ENCODE results near the gene PDE4D.
"Not testable (repeated sequence)": the region's sequence is repeated elsewhere in the genome, so short reads cannot be mapped to it uniquely, and the experiment has no call there.

Gene PDE4D

DNA sequence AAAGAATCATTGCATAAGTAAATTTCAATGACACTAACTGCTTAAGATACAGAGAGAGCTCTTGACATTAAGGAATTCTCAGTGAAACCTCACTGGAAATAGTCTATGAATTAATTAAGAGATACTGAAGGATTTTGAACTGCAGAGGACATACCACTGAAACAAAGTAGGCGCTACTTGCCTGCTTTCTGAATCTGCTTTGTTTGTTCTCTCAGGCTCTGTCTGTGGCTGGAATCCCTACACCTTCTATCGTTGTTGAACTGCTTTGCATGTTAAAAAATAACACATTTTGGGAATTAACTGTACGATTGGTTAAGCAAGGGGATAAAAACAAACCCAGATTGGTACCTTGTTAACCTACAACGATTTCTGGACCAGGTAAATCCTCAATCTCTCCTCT is 435.2 kb downstream of the PDE4D start:
- no peak for DNase-seq

DNA sequence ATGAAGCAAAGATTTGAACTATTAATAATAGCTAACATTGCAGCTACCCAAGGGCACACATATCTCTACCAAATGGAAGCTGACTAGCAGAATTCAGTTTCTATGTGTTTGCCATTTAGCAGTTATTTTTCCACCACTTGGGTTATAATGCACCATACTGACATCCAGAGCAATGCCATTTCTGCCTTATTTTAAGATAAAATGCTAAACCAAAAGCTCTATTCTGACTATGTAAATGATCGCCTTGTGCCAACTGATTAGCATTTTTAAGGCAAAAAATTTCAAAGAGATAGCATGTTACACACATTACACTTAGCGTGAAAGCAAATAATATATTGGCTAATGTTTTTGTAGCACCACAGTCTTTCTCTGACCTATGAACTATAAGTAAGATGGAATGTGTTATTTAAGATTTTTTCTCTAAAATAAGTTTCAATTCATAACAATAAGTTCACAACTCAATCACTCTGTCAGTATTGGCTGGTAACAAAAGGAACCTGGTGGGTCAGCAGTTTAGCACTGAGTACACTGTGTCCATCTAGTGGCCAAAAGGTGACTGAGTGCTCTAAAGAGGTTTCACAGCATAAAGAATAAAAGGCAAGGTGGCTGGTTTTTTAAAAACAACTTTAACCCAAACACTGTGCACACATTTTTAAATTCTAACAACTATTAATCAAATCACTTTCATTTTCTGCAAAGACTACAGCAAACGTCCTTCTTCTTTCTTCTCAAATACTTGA is 443.5 kb downstream of the PDE4D start:
- no peak for DNase-seq

DNA sequence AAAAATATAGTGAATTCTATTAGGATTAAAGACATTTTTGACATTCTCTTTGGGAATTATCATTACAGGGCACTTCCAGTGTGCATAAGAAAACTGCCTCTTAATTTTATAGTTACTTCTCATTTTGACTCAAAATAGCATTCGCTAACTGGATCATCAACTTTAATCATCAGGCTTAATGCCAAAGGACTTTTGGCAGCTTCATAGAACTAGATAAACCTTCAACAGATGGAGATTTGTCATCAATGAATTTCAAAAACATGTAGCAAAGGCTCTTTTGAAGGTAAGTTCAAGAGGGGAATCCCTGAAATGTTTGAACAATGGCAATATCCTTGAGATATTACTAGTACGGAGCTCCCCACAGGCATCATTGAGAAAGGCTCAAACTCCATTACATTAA is 447.2 kb downstream of the PDE4D start:
- no peak for DNase-seq

DNA sequence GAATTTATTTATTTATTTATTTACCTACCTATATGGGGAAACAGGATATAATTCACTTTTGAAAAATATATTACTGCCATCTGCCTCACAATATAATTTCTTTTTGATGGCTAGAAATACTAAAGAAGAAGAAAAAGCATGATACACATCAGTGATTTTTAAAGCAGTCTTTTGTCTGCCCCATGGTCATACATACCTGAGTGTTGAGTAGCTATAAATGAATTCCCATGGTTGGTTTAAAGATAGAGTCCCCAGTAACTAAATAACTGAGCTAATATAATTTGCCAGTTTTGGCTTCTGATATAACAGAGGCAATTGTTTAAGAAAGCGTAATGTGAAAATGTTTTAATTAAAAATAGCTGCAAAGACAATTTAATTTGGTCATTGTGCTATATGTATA is 447.8 kb downstream of the PDE4D start:
- DNase-seq: no peak

DNA sequence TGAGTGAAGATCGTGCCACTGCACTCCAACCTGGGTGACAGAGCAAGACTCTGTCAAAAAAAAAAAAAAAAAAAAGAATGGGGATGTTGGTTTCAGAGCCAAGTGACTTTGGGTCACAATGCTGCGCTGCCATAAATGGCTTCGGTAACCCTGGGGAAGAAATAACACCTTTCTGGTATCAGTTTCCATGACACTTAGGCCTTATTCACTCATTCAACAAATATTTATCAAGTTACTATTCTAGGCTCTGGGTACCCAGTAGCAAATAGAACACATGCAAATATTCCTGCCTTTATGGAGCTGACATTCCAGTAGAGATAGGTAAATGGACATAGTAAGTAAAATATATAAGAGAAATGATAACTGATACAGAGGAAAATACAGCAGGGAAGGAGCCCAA is 454.2 kb downstream of the PDE4D start:
- no peak for DNase-seq

DNA sequence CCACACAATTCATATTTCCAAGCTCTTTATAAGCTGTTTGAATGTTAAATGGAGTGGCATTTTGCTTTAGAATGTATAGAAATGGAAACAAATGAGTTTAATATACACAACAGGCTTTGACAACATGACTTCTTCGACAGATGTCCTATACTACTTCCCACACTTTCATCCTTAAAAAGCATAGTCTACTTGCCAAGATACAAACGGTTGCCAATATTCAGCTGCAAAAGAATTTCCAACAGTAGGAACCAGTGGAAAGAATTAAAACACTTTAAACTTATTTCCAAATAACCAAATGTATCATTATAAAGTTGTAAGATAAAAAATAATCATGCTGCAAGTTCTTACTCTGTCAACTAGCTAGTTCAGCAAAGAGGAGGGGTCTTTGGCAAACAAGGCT is 456.4 kb downstream of the PDE4D start:
- DNase-seq: no peak

DNA sequence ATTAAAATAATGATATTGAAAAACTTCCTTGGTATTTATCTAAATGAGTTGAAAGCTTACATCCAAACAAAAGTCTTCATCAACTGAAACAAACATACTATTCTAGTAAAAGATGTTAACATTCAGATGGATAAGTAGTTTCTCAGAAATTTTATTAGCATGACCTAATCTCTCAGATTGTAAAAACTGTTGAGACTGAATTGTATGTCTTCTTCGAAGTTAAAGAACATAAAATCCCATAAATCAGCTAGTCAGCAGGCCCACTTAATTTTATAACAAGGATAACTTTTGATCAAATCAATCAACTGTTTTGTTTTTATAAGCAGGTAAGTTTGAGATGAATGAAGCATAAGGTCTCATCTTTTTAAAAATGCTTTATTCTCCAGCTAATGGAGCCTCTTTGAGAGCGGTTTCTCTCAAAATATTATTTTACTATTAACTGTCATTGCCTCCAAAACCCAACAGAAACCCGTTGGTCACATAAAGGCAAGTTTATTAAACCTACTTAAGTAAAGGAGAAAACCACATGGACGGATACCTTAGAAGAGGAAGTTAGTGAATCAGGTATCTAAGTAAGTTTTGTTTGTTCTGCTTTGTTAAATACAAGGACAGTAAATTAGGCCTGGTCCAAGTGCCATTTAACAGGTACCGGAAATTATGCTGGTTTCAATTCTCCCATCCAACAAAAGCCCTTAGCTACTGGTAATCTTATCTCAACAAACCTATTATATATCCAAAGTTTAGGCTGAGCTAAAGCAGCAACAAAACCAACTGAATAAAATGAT is 457.0 kb downstream of the PDE4D start:
- no peak for DNase-seq

DNA sequence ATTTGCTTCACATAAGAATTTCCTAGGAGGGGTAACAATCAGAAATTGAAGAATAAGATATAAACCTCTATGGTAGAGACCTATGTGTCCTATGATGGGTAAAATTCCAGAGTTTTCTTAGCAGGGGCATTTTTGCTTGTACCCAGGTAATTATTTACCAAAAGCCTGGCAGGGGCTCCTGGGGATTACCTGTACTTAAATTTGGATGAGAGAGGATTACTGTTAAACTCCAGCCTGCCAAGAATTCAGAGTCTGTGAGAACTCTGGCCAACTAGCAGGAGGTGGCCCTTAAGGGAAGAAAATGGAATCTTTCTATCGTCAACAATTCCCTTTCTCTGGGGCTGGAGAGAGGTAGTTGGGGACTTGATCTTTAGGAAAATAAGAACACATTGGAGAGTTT is 460.4 kb downstream of the PDE4D start:
- DNase-seq: no peak

DNA sequence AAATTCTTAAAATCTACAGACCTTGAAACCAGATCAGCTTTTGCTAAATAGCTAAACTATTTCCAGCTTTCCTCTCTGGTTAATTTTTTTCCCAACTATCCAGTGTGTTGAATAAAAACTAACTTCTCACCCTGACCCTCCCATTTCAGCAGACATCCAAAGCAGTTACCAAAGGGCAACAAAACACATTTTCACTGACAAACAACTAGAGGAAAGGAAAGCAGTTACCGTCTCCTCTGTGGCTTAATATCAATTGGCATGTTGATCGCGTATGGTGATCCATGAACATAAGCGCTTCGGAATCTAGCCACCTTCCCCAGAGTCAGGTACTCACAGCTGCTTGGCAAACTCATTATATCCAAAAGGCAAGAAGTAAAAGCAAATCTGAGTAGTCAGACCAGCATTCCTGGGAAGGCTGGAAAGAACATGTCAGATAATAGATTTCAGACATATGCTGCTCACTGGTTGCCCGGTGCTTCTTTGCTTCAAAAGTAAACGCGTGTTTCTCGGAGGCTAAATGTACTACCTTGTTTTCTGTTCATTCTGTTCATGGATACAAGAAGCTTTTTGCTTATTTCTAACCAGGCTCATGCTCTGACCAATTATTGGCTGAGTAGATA is 463.4 kb downstream of the PDE4D start:
- no peak for DNase-seq

DNA sequence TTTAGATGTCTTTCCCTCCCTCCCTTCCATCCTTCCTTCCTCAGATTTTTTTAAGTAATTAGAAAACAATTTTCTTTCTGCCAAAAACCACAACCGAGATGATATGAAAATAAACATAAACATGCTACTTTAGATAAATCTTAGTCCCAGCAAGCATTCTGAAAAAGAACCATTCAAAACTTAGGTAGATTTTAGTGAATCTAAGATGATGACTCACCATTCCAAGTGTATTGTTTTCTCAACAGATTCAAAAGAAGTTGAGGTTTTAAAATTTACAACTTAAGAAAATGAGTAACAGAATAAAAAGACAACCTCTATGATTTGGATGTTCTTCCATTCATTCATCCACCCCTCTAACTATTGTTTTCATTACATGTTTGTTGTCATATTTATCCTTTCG is 465.1 kb downstream of the PDE4D start:
- no peak for DNase-seq

DNA sequence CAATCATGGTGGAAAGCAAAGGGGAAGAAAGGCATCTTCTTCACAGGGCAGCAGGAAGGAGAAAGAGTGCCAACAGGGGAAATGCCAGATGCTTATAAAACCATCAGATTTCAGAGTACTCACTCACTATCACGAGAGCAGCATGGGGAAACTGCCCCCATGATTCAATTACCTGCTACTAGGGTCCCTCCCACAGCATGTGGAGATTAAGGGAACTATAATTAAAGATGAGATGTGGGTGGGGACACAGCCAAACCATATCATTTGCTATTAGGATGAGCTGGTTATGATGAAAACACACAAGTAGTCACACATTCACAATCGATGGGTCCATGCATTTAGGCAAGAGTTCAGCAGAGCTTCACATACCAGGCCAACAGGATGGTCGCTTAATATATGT is 469.0 kb downstream of the PDE4D start:
- no peak for DNase-seq

DNA sequence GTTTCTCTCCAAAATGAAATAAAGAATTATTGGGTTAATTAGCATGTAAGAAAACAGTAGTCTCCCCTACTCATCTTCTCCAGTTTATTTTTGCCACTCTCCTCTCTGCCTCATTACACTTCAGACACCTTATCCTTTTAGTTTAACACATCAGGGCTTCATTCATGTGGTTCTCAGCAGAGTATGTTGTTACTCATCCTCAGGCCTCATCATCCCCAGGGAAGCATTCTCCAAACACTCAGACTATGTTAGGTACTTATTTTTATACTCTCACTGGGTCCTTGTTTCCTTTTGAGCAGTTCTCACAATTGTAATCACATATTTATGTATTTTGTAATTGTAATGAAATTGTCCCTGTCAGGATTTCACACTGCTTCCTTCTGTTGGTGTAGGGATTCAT is 470.5 kb downstream of the PDE4D start:
- DNase-seq: no peak

DNA sequence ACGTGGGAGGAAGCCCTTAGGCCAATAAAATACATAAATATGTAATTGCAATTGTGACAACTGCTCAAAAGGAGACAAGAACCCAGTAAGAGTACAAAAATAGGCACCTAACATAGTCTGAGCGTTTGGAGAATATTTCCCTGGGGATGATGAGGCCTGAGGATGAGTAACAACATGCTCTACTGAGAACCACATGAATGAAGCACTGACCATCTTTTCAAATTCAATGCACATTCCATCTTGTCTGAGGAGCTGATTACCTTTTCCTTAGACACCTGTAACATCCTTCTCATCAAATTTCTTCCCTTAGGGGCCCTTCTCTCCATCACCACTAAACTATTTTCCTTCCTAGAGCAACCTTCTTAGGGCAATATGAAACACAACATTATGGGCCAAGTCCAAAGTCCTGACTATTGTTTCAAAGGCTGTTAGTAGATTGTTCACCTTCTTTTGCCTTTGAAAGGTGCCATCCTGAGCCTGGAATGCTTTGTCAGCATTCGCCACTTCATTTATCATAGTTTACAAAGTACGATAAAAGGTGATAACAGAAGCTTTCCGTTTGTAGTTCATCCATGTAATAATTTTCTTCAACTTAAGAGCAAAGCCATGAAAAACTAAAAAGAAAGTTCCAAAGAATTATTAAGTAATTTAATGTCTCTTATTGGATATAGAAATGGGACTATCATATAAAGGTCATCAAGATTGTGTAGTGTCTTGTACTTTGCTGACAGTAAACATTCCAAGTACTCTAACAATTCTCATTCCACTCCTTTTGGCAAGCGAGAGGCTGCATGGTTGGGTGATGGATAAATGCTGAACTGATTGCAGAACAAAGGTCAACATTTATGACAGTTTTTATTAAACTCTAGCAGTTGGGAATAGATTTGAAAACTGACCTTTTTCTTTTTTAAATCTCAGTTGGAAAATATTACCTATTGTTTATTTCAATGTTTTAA is 471.3 kb downstream of the PDE4D start:
- DNase-seq: no peak

DNA sequence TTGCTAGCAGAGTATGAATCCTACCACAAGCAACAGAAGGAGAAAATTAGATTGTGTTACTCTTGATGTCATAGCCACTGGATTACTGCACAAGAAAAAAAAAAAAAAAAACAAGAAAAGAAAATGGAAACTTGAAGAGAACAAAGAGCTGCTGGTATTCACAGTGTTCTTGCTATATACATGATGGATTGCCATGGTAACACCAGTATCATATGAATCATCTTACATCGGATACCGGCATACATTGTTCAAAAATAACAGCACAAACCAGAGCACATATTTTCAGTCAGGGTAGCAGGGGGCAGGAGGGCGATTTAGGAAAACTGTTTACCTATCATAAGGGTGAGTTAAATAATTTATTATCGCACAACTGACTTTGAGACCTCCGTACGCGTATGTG is 472.9 kb downstream of the PDE4D start:
- no peak for DNase-seq

DNA sequence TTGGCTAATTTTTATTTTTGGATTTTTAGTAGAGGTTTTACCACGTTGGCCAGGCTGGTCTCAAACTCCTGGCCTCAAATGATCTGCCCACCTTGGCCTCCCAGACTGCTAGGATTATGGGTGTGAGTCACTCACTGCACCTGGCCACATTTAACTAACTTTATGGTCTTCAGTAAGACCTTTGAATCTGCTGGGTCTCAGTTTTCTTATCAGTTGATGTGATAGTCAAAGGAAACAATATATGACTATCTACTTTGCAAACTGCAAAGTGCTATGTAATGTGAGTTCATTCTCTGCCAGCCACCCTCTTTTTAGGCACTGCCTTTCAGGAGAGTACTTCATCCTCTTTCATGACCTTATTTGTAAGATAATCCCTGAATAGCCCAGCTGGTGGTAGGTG is 474.7 kb downstream of the PDE4D start:
- no peak for DNase-seq

DNA sequence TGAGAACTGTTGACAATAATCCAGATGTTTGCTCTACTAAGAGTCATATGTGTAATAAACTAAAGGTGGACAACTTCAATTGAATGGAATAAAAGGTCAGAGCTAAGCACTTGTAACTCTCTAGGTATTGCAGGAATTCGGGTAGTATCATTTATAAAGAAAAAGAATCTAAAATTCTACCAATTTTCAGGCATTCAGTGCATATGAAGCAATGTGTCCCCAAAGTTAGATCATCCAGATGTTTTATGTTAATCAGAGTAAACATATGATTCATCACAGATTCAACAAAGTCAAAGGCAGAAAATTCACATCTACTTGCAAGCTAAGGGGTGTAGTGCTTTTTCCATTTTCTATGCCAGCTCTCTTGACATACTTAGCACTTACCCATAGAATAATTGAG is 477.1 kb downstream of the PDE4D start:
- no peak for DNase-seq

DNA sequence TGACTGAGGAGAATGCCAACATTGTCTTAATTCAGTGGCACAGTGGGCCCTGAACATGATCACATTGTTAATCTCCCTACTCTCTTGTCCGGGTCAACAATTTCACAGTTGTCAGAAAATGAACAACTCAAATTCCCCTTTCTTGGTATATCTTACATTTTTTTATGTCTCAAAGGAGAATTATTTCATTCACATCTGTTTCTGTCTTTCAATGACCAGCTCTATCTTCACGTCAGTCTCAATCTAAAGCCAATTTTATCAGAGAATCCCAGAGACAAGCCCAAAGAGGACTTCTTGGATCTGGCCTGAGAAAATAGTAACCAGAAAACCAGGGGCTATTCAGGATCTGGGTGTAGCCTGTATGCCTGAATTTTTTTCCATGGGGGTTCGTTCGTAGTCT is 477.5 kb downstream of the PDE4D start:
- no peak for DNase-seq

DNA sequence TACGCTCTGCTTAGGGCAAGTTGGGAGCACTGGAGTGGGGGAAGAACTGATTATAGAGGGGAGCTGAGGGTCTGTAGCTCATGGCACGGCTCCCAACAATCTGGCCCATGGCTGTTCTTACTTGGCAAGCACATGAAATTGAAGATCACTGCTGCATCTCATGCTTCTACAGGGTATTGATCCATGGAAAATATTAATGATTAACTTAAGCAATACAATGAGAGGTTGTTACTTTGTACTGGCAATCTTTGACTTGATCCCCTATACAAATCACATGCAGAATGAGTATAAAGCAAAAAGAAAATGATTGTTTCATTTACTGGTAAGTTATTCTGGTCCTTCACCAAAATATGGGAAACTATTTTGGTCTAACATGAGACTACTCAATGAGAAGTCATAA is 481.1 kb downstream of the PDE4D start:
- no peak for DNase-seq

DNA sequence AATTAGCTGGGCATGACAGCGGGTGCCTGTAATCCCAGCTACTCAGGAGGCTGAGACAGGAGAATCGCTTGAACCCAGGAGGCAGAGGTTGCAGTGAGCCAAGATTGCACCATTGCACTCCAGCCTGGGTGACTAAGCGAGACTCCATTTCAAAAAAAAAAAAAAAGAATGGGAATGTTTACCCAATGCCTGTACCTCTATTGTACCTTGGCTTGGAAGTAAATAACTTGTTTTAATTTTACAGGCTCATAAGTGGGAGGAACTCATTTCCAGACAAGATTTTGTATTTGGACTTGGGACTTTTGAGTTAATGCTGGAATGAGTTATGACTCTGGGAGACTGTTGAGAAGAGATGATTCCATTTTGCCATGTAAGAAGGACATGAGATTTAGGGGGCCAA is 484.5 kb downstream of the PDE4D start:
- DNase-seq: not testable (repeated sequence)

DNA sequence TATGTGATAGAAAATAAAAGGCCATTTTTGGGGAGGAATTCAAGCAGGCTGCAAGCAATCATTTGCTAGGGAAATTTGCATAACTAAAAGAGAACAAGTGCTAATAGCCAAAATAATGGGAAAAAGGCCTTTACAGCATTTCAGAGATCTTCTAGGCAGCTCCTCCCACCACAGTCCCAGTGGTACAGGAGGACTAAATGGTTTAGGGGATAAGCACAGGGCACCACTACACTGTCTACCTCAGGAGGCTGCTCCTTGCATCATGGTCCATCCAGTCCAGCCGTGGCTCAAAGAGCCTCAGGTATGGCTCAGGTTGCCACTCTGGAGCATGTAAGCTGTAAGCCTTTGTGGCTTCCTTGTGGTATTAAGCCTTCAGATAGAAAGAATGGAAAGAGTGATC is 485.6 kb downstream of the PDE4D start:
- no peak for DNase-seq

DNA sequence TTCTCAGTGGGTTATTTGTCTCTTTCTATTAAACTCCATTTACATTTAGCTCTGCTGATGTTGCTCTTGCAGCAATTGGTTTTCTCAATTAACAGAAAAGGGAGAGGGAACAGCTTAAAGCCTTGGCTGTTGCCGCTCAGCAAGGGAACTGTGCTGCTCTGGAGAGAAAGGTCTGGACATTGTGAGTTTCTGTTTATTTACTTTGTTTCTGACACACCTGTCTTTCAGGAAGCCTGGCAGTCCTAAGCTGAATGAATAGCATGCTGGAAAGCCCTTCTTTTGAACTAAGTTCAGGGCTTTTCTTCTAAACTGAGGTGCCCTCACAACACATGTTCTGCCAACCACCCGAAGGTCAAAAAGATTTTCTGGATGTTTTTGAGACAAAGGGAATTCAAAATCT is 491.9 kb downstream of the PDE4D start:
- no peak for DNase-seq

DNA sequence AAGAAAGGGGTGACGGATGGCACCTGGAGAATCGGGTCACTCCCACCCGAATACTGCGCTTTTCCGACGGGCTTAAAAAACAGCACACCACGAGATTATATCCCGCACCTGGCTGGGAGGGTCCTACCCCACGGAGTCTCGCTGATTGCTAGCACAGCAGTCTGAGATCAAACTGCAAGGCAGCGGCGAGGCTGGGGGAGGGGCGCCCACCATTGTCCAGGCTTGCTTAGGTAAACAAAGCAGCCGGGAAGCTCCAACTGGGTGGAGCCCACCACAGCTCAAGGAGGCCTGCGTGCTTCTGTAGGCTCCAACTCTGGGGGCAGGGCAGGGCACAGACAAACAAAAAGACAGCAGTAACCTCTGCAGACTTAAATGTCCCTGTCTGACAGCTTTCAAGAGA is 498.6 kb downstream of the PDE4D start:
- not testable (repeated sequence) for DNase-seq

Data from stimulated activated naive CD4-positive, alpha-beta T cell treated with Interleukin-2 at 50 U/mL for 16 hours (primary cell).